Uterus (tissue), 2 donors: ENCODE results near the gene QPCT.

Source experiments
- POLR2A ChIP-seq, 2 donors: fragments of 450-650 bp; IDR thresholded peaks; one replicate each; pipeline ENCODE4 v1.6.1; 2016; ENCODE audit warnings: antibody characterized with exemption in 2 of 2, mild to moderate bottlenecking in 1 of 2, moderate library complexity in 1 of 2
- TF ChIP-seq, protein P1 (sequence below), 4 experiments: fragments of 200-600 bp in 2 of 4; fragments of 450-650 bp in 2 of 4; sonication (generic) in 2 of 4; IDR thresholded peaks; one replicate each; pipeline ENCODE4 v1.5.1; 2016 to 2019; ENCODE audit warnings: antibody characterized with exemption in 4 of 4, mild to moderate bottlenecking in 2 of 4, moderate library complexity in 1 of 4

DNA sequence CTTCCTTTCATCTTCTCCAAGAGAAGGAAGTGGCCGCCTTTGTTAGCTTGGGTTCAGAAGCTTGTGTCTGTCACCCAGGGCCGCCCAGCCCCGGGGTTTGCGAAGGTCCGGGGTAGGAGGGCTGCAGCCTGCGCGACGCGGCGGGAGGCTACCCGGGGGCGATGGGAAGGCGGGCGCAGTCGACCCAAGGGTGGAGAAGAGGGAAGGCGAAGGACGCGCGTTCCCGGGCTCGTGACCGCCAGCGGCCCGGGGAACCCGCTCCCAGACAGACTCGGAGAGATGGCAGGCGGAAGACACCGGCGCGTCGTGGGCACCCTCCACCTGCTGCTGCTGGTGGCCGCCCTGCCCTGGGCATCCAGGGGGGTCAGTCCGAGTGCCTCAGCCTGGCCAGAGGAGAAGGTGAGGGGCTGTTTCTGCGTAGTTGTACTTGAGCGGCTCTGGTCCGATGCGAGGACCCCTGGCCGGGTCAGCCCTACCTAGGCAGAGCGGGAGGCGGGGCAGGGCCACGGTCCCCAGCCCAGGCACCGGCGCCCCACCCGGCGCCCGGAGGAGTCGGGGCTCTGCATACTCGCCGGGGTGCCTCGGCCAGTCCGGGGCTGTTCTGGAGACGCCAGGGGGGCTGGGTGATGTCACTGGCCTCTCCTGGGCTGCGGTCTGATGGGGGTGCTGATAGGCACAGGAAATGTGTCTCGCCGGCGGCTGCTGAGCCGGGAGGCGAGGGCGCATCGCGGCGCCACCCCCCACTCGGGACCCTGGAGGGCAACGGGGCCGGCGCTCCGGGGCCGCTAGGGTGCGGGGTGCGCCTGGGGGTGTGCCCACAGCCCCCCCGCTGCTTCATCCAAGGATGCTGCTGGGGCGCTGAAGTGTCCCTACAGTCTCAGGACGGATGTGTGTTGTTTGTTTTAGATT lies at the start of gene QPCT:
- TF ChIP-seq, protein P1, sequence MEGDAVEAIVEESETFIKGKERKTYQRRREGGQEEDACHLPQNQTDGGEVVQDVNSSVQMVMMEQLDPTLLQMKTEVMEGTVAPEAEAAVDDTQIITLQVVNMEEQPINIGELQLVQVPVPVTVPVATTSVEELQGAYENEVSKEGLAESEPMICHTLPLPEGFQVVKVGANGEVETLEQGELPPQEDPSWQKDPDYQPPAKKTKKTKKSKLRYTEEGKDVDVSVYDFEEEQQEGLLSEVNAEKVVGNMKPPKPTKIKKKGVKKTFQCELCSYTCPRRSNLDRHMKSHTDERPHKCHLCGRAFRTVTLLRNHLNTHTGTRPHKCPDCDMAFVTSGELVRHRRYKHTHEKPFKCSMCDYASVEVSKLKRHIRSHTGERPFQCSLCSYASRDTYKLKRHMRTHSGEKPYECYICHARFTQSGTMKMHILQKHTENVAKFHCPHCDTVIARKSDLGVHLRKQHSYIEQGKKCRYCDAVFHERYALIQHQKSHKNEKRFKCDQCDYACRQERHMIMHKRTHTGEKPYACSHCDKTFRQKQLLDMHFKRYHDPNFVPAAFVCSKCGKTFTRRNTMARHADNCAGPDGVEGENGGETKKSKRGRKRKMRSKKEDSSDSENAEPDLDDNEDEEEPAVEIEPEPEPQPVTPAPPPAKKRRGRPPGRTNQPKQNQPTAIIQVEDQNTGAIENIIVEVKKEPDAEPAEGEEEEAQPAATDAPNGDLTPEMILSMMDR (IDR thresholded peaks at IDR 0.05) = no peak
- TF ChIP-seq POLR2A (IDR thresholded peaks at IDR 0.05) = peak in 1 of 2 donors; percentile 46
